GM12878 (cell line): ENCODE data around the gene LPAR3. TPM values are rescaled to one million over a fixed set of nuclear protein-coding genes. Genes with fewer than 3 reads are reported as not detected.

ENCODE experiments used
- ATAC-seq: fragments of 200-7000 bp; cut with Tn5 transposase; 3 replicates; pipeline ENCODE4 v1.9.1; 2020; ENCODE audit warnings: mild to moderate bottlenecking, moderate library complexity
- BruUV-seq: library from RNA; stranded (reverse); fragments of 400-500 nt; replicated peaks from 2 replicates; lab custom pipeline; 2021; lab: Mats Ljungman, UMichigan
- CTCF ChIA-PET: fragments of 300-600 bp; sonication (Branson Sonifier 250); formaldehyde crosslinking; extraction: SDS; loops from one replicate; lab custom pipeline; 2021; ENCODE audit warnings: inconsistent platforms; lab: Yijun Ruan, JAX
- POLR2A ChIA-PET: fragments of 350-600 bp; formaldehyde crosslinking; extraction: SDS; loops from one replicate; lab custom pipeline; 2021; ENCODE audit warnings: inconsistent platforms; lab: Charles Lee
- RAD21 ChIA-PET: fragments of 300-600 bp; sonication (Branson Sonifier 250); formaldehyde crosslinking; loops from one replicate; lab custom pipeline; 2023; ENCODE audit warnings: antibody characterized with exemption; ENCODE audit not compliant: unreplicated experiment; lab: Charles Lee
- SMC1A ChIA-PET: fragments of 300-600 bp; sonication (Branson Sonifier 250); formaldehyde crosslinking; loops from one replicate; lab custom pipeline; 2023; ENCODE audit not compliant: unreplicated experiment, uncharacterized antibody; lab: Charles Lee
- DNase-seq: peaks from one replicate; pipeline ENCODE4 v3.0.0-alpha.2; 2011; ENCODE audit warnings: low read depth, low spot score
- FAIRE-seq: peaks from 3 replicates; lab custom pipeline; 2011; peaks lifted over from hg19 to GRCh38; lab: Jason Lieb, UNC
- H2AFZ ChIP-seq: 2 replicates; pipeline ENCODE4 v1.6.0; 2011; ENCODE audit warnings: low read depth, low read length, control low read depth; ENCODE audit not compliant: control insufficient read depth
- H3K27ac ChIP-seq: 2 replicates; pipeline ENCODE4 v1.5.1; 2011; ENCODE audit warnings: control low read depth; ENCODE audit not compliant: control insufficient read depth, insufficient read depth
- H3K27me3 ChIP-seq, 2 experiments: replicated peaks in 1 of 2; 2 replicates each; pipeline versions ENCODE4 v1.6.0 to v1.6.1; 2011; ENCODE audit warnings: low read length in 1 of 2; ENCODE audit not compliant: control insufficient read depth in 2 of 2, insufficient read depth in 2 of 2
- H3K36me3 ChIP-seq, 2 experiments: 2 replicates each; pipeline ENCODE4 v1.5.1; 2011; ENCODE audit warnings: low read length in 1 of 2; ENCODE audit not compliant: control insufficient read depth in 2 of 2, insufficient read depth in 2 of 2
- H3K4me1 ChIP-seq: 2 replicates; pipeline ENCODE4 v1.6.1; 2011; ENCODE audit warnings: mild to moderate bottlenecking, low read length, moderate library complexity, mixed read lengths; ENCODE audit not compliant: control insufficient read depth, insufficient read depth
- H3K4me2 ChIP-seq: 2 replicates; pipeline ENCODE4 v1.6.0; 2011; ENCODE audit warnings: control low read depth; ENCODE audit not compliant: control insufficient read depth, insufficient read depth
- H3K4me3 ChIP-seq: fragments of 200-600 bp; sonication (generic); 2 replicates; pipeline ENCODE4 v1.5.1; 2016
- H3K79me2 ChIP-seq: 2 replicates; pipeline ENCODE4 v1.6.0; 2011; ENCODE audit warnings: low read length; ENCODE audit not compliant: control insufficient read depth, insufficient read depth
- H3K9ac ChIP-seq: 2 replicates; pipeline ENCODE4 v1.8.0; 2011; ENCODE audit warnings: low read length, control low read depth, mixed read lengths; ENCODE audit not compliant: control insufficient read depth, insufficient read depth
- H3K9me3 ChIP-seq: replicated peaks from 3 replicates; pipeline ENCODE4 v1.5.1; 2011; ENCODE audit warnings: mild to moderate bottlenecking, low read length; ENCODE audit not compliant: control insufficient read depth, insufficient read depth
- H4K20me1 ChIP-seq: 2 replicates; pipeline ENCODE4 v1.6.0; 2011; ENCODE audit not compliant: control insufficient read depth, insufficient read depth
- CBX3 ChIP-seq: fragments of 200-600 bp; sonication (generic); IDR thresholded peaks from 2 replicates; pipeline ENCODE4 v1.6.1; 2016; ENCODE audit warnings: low read depth, borderline replicate concordance
- CEBPB ChIP-seq, 2 experiments: fragments of 150-350 bp in 1 of 2; IDR thresholded peaks; 2 replicates each; pipeline ENCODE4 v1.6.1; 2012 to 2014; ENCODE audit warnings: low read depth in 2 of 2, low read length in 2 of 2, borderline replicate concordance in 1 of 2, inconsistent platforms in 1 of 2
- EED ChIP-seq: sonication (generic); IDR thresholded peaks from 2 replicates; pipeline ENCODE4 v1.6.1; 2016; ENCODE audit warnings: antibody characterized with exemption, low read depth
- HDGF ChIP-seq: fragments of 450-650 bp; IDR thresholded peaks from 2 replicates; pipeline ENCODE4 v1.6.1; 2016; ENCODE audit warnings: antibody characterized with exemption
- JUND ChIP-seq: IDR thresholded peaks from 2 replicates; pipeline ENCODE4 v1.6.1; 2012; ENCODE audit warnings: low read depth, mild to moderate bottlenecking, low read length, improper control_type of control experiment, moderate library complexity
- NR2F1 ChIP-seq: fragments of 450-650 bp; conservative IDR thresholded peaks from 2 replicates; pipeline ENCODE4 v1.6.1; 2017; ENCODE audit warnings: mild to moderate bottlenecking
- PAX5 ChIP-seq: IDR thresholded peaks from 2 replicates; pipeline ENCODE4 v1.6.1; 2011; ENCODE audit warnings: low read depth, low read length, borderline replicate concordance
- SMAD5 ChIP-seq: IDR thresholded peaks from 2 replicates; pipeline ENCODE4 v1.6.1; 2016; ENCODE audit warnings: antibody characterized with exemption, low read depth
- SP1 ChIP-seq: IDR thresholded peaks from one replicate; pipeline ENCODE4 v1.6.1; 2011; ENCODE audit warnings: low read depth, low read length
- SPI1 ChIP-seq: IDR thresholded peaks from 2 replicates; pipeline ENCODE4 v1.6.1; 2011; ENCODE audit warnings: low read depth, mild to moderate bottlenecking, low read length, moderate library complexity, borderline replicate concordance; ENCODE audit not compliant: insufficient read depth
- SUZ12 ChIP-seq: fragments of 200-600 bp; sonication (generic); IDR thresholded peaks from one replicate; pipeline ENCODE4 v1.6.1; 2018; ENCODE audit warnings: antibody characterized with exemption, mild to moderate bottlenecking; ENCODE audit not compliant: unreplicated experiment
- TCF12 ChIP-seq: IDR thresholded peaks from 2 replicates; pipeline ENCODE4 v1.6.1; 2011; ENCODE audit warnings: low read depth, mild to moderate bottlenecking, low read length
- ZSCAN29 ChIP-seq: fragments of 450-650 bp; IDR thresholded peaks from 2 replicates; pipeline ENCODE4 v1.6.1; 2017; ENCODE audit warnings: mild to moderate bottlenecking, moderate library complexity
- WGBS: methylation state at CpG from one replicate; pipeline ENCODE4 v1.1.6; 2016; ENCODE audit warnings: low lambda C conversion rate; ENCODE audit not compliant: insufficient replicate concordance, insufficient coverage; ENCODE audit errors: missing lambda C conversion rate; 5-methylcytosine and 5-hydroxymethylcytosine counted together
- in situ Hi-C: fragments of 300-500 bp; cut with MboI; formaldehyde crosslinking; loops from 9 replicates; pipeline ENCODE4 v1.14.3; 2018; ENCODE audit warnings: mixed read lengths
- intact Hi-C: fragments of 100-400 bp; cut with micrococcal nuclease; formaldehyde crosslinking; loops from one replicate; pipeline ENCODE4 v1.14.2; 2022; ENCODE audit not compliant: unreplicated experiment
- polyA plus RNA-seq, 11 experiments: library from polyadenylated mRNA; depleted of rRNA in 4 of 11; unstranded in 6 of 11; stranded (reverse) in 5 of 11; fragments of >200 nt; fragmentation: Nextera tagmentation in 4 of 11; fragmentation: Illumina TruSeq in 1 of 11; extraction: Ambion mirVana in 4 of 11; extraction: Trizol in 1 of 11; gene quantifications; 1 replicate in 1 of 11; 2 replicates in 10 of 11; pipeline versions ENCODE4 v1.2.1 to v1.2.3, GENCODE V29; 2011 to 2016; ENCODE audit warnings: inconsistent platforms in 2 of 11, missing spikeins in 2 of 11, low read depth in 1 of 11
- total RNA-seq, 4 experiments: library from RNA; depleted of rRNA in 3 of 4; stranded (reverse); fragments of >200 nt in 3 of 4; fragmentation: Illumina TruSeq in 1 of 4; extraction: Trizol in 1 of 4; gene quantifications; 2 replicates each; pipeline versions ENCODE4 v1.2.1 to v1.2.3, GENCODE V29; 2013 to 2021
- TF ChIP-seq, protein P1 (sequence below): IDR thresholded peaks from 2 replicates; pipeline ENCODE4 v1.6.1; 2011; ENCODE audit warnings: mild to moderate bottlenecking, low read depth, low read length, moderate library complexity; ENCODE audit not compliant: insufficient replicate concordance
- TF ChIP-seq, protein P2 (sequence below): fragments of 450-650 bp; IDR thresholded peaks from 2 replicates; pipeline ENCODE4 v1.6.1; 2016; ENCODE audit warnings: mild to moderate bottlenecking

The LPAR3 gene
- total and polyA plus RNA-seq, 10 of the 15 experiments (the other 5 are each of a cell fraction or from before 2014, with no cell fraction given), result 0.03 to 0.31 (median 0.09) TPM; not detected in 3

DNA sequence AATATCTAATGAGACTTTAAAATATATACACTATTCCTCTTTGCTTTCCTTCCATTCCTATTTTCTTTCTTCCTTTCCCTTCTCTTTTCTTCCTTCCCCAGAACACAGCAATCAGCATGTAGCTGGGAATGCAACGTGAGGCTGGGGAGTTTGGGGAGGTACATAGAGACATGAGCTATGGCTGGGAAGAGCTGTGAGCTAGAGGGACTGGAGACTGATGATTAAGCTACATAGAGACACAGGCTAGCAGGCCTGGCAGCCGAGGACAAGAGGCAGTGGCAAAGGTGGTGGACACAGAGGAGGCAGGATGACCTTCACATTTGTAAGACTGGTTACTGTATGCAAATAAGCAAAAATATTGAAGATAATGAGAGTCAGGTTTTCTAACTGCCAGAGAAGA, 7.5 kb downstream of the LPAR3 start:
- no peaks in the 10 kb centered on the region; a peak in 1 of 4 replicates for H3K27me3 ChIP-seq
- H2AFZ ChIP-seq, result no peak overlapping the region
- BruUV-seq, result no TSS peak
- RAD21 ChIA-PET, result no interaction called here
- no peaks in the 10 kb centered on the region for H4K20me1 ChIP-seq
- H3K9ac ChIP-seq, result no peak overlapping the region
- 29% methylated on average over 2 of the region's 2 CpGs for WGBS
- H3K9me3 ChIP-seq, result no peaks in the 10 kb centered on the region; the same call in 2 of the 3 replicates
- in situ Hi-C loops (no loop called here), intact Hi-C loops (no loop called here)
- H3K4me2 ChIP-seq, result no peak overlapping the region
- H3K36me3 ChIP-seq, result no peaks in the 10 kb centered on the region
- FAIRE-seq (no peak), ATAC-seq (no peak), DNase-seq (no peak)
- no peak overlapping the region for H3K4me3 ChIP-seq
- CTCF ChIA-PET, result interaction anchor here (1.1 kb wide), 1 partner anchor 142 kb away, joined by 3 read pairs; no protein-coding TSS in a partner anchor
- no peak overlapping the region for H3K27ac ChIP-seq
- POLR2A ChIA-PET, result no interaction called here
- H3K4me1 ChIP-seq, result no peaks in the 10 kb centered on the region
- H3K79me2 ChIP-seq, result no peaks in the 10 kb centered on the region
- SMC1A ChIA-PET, result interaction anchor here (0.9 to 1.0 kb wide), 2 partner anchors 11 to 24 kb away, joined by 3 to 4 read pairs; no protein-coding TSS in a partner anchor
- TF ChIP-seq CBX3 (no peak), NR2F1 (no peak), SP1 (no peak), TCF12 (no peak), PAX5 (no peak), CEBPB (IDR thresholded peaks at IDR 0.05; ENCODE audit: borderline replicate concordance in 1 of 2, low read depth in 2 of 2, low read length in 2 of 2) (no peak), SPI1 (no peak), EED (no peak), SUZ12 (no peak), ZSCAN29 (no peak), SMAD5 (no peak), HDGF (no peak), JUND (no peak)
- TF ChIP-seq, protein P1, sequence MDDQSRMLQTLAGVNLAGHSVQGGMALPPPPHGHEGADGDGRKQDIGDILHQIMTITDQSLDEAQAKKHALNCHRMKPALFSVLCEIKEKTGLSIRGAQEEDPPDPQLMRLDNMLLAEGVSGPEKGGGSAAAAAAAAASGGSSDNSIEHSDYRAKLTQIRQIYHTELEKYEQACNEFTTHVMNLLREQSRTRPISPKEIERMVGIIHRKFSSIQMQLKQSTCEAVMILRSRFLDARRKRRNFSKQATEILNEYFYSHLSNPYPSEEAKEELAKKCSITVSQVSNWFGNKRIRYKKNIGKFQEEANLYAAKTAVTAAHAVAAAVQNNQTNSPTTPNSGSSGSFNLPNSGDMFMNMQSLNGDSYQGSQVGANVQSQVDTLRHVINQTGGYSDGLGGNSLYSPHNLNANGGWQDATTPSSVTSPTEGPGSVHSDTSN, result no peak
- TF ChIP-seq, protein P2, sequence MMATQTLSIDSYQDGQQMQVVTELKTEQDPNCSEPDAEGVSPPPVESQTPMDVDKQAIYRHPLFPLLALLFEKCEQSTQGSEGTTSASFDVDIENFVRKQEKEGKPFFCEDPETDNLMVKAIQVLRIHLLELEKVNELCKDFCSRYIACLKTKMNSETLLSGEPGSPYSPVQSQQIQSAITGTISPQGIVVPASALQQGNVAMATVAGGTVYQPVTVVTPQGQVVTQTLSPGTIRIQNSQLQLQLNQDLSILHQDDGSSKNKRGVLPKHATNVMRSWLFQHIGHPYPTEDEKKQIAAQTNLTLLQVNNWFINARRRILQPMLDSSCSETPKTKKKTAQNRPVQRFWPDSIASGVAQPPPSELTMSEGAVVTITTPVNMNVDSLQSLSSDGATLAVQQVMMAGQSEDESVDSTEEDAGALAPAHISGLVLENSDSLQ, result no peak
